GM10266 (cell line): ENCODE measurements around the gene NCK2.
A peak's percentile ranks its signal among the peaks of the same experiment; 100 is the strongest.

ENCODE experiments used
- DNase-seq: peaks from one replicate; pipeline ENCODE4 v3.0.0; 2012; ENCODE audit errors: extremely low spot score
- TF ChIP-seq, protein P1 (sequence below): IDR thresholded peaks from 2 replicates; pipeline ENCODE4 v1.5.1; 2012; ENCODE audit warnings: mild to moderate bottlenecking, low read depth; ENCODE audit not compliant: control insufficient read depth, insufficient read depth; ENCODE audit errors: missing control alignments

NCK2 gene

GRCh38 chr2:105820691-105821090 lies 76.0 kb downstream of the NCK2 start:
- no peak for DNase-seq
- TF ChIP-seq, protein P1, sequence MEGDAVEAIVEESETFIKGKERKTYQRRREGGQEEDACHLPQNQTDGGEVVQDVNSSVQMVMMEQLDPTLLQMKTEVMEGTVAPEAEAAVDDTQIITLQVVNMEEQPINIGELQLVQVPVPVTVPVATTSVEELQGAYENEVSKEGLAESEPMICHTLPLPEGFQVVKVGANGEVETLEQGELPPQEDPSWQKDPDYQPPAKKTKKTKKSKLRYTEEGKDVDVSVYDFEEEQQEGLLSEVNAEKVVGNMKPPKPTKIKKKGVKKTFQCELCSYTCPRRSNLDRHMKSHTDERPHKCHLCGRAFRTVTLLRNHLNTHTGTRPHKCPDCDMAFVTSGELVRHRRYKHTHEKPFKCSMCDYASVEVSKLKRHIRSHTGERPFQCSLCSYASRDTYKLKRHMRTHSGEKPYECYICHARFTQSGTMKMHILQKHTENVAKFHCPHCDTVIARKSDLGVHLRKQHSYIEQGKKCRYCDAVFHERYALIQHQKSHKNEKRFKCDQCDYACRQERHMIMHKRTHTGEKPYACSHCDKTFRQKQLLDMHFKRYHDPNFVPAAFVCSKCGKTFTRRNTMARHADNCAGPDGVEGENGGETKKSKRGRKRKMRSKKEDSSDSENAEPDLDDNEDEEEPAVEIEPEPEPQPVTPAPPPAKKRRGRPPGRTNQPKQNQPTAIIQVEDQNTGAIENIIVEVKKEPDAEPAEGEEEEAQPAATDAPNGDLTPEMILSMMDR, result no peak

DNA sequence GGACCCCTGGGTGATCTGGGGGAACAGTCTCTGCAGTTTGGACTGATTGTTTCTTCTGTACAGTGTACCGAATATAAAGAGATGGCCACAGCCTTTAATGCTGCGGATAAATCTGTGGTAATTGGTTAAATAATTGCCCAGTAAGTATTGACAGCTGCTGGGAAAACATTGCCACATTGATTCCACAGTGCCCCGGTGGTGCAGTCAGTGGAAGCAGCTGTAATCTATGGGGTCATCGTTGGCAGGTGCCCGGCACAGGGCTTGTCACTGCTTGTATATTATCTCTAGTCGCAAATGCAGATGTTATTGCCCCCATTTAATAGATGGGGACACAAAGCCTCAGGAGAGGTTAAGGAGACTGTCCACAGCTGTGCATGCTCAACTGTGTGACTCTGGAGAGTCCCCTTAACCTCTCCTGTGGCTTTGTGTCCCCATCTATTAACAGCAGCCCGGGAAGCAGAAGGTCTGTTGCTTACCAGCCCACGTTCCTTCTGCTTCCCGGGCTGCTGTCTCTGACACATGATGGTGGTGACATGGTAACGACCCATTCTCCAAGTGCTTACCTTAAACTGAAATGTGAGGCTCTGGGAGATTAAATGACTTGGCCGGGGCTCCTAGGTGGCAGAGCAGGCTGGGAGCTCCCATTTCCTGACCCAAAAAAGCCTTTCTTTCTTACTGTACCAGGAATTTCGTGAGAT lies 76.9 kb downstream of the NCK2 start:
- TF ChIP-seq, protein P1, result no peak
- no peak for DNase-seq

DNA sequence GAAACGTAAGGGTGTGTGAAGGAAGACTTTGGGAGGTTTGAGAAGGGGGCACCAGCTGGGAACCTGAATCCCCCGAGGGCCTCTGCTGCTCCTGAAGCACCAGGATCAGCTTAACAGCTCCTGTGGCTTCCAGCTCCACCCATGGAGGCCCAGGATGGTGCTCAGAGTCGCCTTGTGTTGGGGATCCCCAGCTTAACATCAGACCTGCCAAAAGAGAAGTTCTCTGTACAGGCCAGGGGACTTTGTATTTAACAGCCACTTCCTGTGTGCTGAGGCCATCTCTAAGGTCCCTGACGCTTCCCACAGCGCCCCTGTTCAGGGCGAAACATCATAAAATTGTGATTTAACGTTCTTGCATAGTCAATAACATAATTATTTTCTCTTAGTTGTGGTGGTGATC lies 77.5 kb downstream of the NCK2 start:
- peak; percentile 52 for DNase-seq
- TF ChIP-seq, protein P1, result no peak

DNA sequence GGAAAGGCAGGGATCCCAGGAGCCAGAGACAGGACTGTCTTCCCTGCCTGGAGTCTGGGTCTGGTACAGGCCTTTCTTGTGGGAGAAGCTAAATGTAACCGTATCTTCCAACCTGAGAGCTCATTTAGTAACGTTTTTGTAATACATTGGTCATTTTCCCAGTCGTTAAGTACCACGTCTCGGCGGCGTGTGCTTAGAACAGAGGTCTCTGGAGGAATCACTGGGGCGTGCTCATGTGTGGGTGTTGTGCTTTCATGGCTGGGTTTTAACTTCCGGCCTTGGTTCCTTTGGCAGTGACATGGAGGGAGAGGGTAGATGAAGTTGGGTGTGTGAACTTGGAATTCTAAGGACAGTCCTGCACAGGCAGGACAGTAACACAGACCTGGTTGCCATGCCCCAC lies 79.7 kb downstream of the NCK2 start:
- TF ChIP-seq, protein P1, result no peak
- DNase-seq, result no peak

GRCh38 chr2:105827351-105828096 lies 82.8 kb downstream of the NCK2 start:
- TF ChIP-seq, protein P1, result no peak
- no peak for DNase-seq

GRCh38 chr2:105828558-105828957 lies 83.8 kb downstream of the NCK2 start:
- DNase-seq, result no peak
- TF ChIP-seq, protein P1, result peak; percentile 7

DNA sequence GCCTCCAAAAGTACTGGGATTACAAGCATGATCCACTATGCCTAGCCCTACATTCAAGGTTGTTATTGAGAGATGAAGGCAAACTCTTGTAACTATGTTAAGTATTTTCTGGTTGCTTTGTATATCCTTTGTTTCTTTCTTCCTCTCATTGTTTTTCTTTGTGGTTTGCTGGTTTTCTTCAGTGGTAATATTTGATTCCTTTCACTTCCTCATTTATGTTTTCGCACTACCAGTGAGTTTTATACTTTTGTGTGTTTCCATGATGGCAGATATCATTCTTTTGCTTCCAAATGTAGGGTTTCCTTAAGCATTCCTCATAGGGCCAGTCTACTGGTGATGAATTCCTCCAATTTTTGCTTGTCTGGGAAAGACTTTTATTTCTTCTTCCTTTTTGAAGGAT lies 90.2 kb downstream of the NCK2 start:
- DNase-seq, result no peak
- TF ChIP-seq, protein P1, result no peak
